ENCODE measurements around the gene CCDC92.

The CCDC92 gene

DNA sequence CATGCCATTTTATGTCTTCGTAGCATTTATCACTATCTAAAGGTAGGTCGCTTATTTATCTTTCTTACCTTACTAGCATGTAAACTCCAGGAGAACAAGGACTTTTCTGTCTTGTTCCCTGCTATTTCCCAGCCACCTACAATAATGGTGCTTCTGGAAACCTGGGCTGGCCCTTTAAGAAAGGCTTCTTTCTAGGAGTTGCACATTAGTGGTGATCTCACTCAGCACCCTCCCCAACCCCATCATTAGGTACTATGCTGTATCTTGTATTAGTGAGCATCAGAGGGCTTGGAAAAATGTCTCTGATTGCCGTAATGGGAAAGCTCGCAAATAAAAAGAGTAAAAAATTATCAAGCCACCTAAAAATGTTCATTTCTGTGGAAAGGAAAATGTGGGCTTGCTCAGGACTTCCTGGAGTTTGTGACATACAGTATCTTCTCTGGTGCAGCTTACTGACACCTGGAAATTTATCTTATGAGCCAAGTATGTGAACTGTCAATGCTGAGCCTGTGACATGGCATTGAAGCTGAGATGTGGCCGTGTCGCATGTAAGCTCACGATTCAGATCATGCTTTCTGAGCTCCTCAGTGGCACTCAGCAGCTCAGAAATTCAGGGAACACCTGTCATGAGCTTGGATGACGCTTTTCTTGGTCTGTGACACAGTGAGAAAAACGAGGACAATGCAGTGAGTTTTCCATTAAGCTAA is 12.4 kb downstream of the CCDC92 start:
- H3F3A ChIP-seq (ENCODE audit: insufficient read depth), result no peaks in the 10 kb centered on the region
- H3K79me2 ChIP-seq (ENCODE audit: insufficient read depth, low read length), result no peaks in the 10 kb centered on the region
- H3K27me3 ChIP-seq (ENCODE audit: low read length), result no peaks in the 10 kb centered on the region
- no peaks in the 10 kb centered on the region for H3K9me2 ChIP-seq (replicated peaks; ENCODE audit: insufficient read depth, low read length)
- no peak overlapping the region for H3K27ac ChIP-seq (ENCODE audit: low read depth, low read length)
- H3K36me3 ChIP-seq (ENCODE audit: low read length), result no peaks in the 10 kb centered on the region
- no peak overlapping the region for H3K4me2 ChIP-seq (ENCODE audit: low read depth, low read length, poor library complexity, severe bottlenecking)
- no peaks in the 10 kb centered on the region for H4K20me1 ChIP-seq (ENCODE audit: low read depth, low read length)
- H2AFZ ChIP-seq (ENCODE audit: low read depth, low read length, severe bottlenecking), result no peak overlapping the region
- no peaks in the 10 kb centered on the region for H3K9me3 ChIP-seq (ENCODE audit: insufficient read depth, low read length)
- TF ChIP-seq EZH2phosphoT487 (conservative IDR thresholded peaks at IDR 0.05; ENCODE audit: low read length) (no peak), CTCF (IDR thresholded peaks at IDR 0.05; ENCODE audit: insufficient read depth, low read length, poor library complexity, severe bottlenecking) (no peak)
- H3K9ac ChIP-seq (ENCODE audit: low read length), result no peak overlapping the region
- H3K4me3 ChIP-seq (ENCODE audit: insufficient read depth, low read length, poor library complexity, severe bottlenecking), result no peak overlapping the region

GRCh38 chr12:123958876-123959275 is 13.8 kb downstream of the CCDC92 start:
- Histone ChIP-seq H2AFZ (ENCODE audit: low read depth, low read length, severe bottlenecking) (no peak overlapping the region), H3K27ac (ENCODE audit: low read depth, low read length) (no peak overlapping the region), H3K27me3 (ENCODE audit: low read length) (no peaks in the 10 kb centered on the region), H3K36me3 (ENCODE audit: low read length) (no peaks in the 10 kb centered on the region), H3K4me2 (ENCODE audit: low read depth, low read length, poor library complexity, severe bottlenecking) (no peak overlapping the region), H3F3A (ENCODE audit: insufficient read depth) (no peaks in the 10 kb centered on the region), H3K9me3 (ENCODE audit: insufficient read depth, low read length) (no peaks in the 10 kb centered on the region), H3K9me2 (replicated peaks; ENCODE audit: insufficient read depth, low read length) (no peaks in the 10 kb centered on the region), H3K79me2 (ENCODE audit: insufficient read depth, low read length) (no peaks in the 10 kb centered on the region), H3K9ac (ENCODE audit: low read length) (no peak overlapping the region), H4K20me1 (ENCODE audit: low read depth, low read length) (no peaks in the 10 kb centered on the region), H3K4me3 (ENCODE audit: insufficient read depth, low read length, poor library complexity, severe bottlenecking) (no peak overlapping the region)
- TF ChIP-seq EZH2phosphoT487 (conservative IDR thresholded peaks at IDR 0.05; ENCODE audit: low read length), result no peak
- TF ChIP-seq CTCF (IDR thresholded peaks at IDR 0.05; ENCODE audit: insufficient read depth, low read length, poor library complexity, severe bottlenecking), result no peak

DNA sequence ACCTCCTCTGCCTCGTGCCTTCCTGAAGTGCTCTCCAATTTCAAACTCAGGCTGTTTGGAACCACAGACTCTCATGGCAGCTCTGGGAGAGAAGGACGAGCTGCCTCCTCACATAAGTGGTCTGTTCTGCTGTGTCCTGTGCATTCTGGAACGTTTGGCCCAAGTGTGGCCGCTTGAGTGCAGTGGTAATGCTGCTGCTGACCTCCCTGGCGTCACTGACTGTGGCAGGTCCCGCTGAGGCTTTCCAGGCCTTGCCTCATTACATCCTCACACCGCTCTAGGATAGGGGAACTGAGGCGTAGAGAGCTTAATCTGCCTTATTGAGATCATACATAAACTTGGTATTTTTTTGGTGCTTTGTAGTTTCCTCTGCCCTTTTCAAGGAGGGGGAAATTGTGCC is 14.2 kb downstream of the CCDC92 start:
- no peak for TF ChIP-seq CTCF (IDR thresholded peaks at IDR 0.05; ENCODE audit: insufficient read depth, low read length, poor library complexity, severe bottlenecking)
- no peak for TF ChIP-seq EZH2phosphoT487 (conservative IDR thresholded peaks at IDR 0.05; ENCODE audit: low read length)
- Histone ChIP-seq H3K9me2 (replicated peaks; ENCODE audit: insufficient read depth, low read length) (no peaks in the 10 kb centered on the region), H3K9ac (ENCODE audit: low read length) (no peak overlapping the region), H3K36me3 (ENCODE audit: low read length) (no peaks in the 10 kb centered on the region), H4K20me1 (ENCODE audit: low read depth, low read length) (no peaks in the 10 kb centered on the region), H3K9me3 (ENCODE audit: insufficient read depth, low read length) (no peaks in the 10 kb centered on the region), H3K4me2 (ENCODE audit: low read depth, low read length, poor library complexity, severe bottlenecking) (no peak overlapping the region), H3K4me3 (ENCODE audit: insufficient read depth, low read length, poor library complexity, severe bottlenecking) (no peak overlapping the region), H3K27ac (ENCODE audit: low read depth, low read length) (no peak overlapping the region), H2AFZ (ENCODE audit: low read depth, low read length, severe bottlenecking) (no peak overlapping the region), H3K27me3 (ENCODE audit: low read length) (no peaks in the 10 kb centered on the region), H3F3A (ENCODE audit: insufficient read depth) (no peaks in the 10 kb centered on the region), H3K79me2 (ENCODE audit: insufficient read depth, low read length) (no peaks in the 10 kb centered on the region)
